NCI-H2171 (cell line): ENCODE data around the gene PER3.

ENCODE experiments used
- DNase-seq: peaks from one replicate; lab custom pipeline; 2025; lab: John Stamatoyannopoulos, UW

PER3 gene

DNA sequence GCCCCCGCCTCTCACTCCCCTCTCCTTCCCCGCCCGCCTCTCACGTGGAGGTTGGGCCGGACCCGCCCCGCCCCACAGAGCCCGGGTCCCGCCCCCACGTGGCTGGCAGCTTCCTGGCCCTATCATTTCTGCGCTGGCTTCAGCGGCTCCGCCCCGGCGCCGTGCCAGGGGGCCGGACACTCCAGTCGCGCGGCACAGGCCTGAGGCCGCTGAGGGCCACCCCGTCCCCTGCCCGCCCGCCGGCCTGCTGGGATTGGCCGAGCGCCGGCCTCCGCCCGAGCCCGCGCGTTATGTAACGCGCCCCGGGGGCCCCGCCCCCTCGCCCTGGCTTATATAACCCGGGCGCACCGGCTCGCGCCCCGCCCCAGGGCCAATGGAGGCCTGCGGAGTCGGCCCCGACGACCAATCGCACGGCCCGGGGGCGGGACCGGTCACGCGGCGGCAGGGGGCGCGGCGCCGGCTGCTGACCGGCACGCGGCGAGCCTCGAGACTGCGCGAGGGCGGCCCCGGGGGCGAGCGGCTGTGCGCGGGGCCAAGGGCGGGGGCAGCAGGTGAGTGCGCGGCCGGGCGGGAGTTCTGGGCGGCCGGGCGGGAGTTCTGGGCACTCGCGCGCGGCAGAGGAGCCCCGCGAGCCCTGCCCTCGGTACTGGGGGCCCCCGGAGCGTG, at the start of gene PER3:
PER3 (plus strand) TSS at position 466 of the 666 bp plus-strand sequence. CDS start 587 bp downstream, outside the sequence.
- peak; percentile 93 for DNase-seq

DNA sequence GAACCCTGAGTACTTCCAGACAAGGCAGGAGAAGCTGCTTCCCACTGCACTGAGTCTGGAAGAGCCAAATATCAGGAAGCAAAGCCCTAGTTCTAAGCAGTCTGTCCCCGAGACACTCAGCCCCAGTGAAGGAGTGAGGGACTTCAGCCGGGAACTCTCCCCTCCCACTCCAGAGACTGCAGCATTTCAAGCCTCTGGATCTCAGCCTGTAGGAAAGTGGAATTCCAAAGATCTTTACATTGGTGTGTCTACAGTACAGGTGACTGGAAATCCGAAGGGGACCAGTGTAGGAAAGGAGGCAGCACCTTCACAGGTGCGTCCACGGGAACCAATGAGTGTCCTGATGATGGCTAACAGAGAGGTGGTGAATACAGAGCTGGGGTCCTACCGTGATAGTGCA, 46.0 kb upstream of the PER3 start:
- DNase-seq = no peak

GRCh38 chr1:7743346-7743745, 40.7 kb upstream of the PER3 start:
- DNase-seq = no peak

GRCh38 chr1:7744882-7745281, 39.2 kb upstream of the PER3 start:
- no peak for DNase-seq

GRCh38 chr1:7745783-7746182, 38.3 kb upstream of the PER3 start:
- no peak for DNase-seq

DNA sequence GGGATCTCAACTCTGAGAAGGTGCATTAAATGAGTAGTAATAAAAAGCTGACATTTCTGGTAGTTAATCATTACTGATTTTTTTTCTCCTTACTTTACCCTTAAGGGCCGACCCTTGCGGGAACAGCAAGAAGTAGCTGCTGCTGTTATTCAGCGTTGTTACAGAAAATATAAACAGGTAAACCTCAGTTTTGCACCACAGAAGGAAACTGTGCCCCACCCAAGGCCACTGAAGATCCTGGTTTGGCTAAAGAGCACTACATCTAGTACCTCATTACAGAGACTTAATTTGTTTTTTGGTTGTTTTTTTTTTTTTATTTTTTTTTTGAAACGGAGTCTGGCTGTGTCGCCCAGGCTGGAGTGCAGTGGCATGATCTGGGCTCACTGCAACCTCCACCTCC, 36.5 kb upstream of the PER3 start:
- no peak for DNase-seq

GRCh38 chr1:7749126-7749525, 35.0 kb upstream of the PER3 start:
- no peak for DNase-seq

DNA sequence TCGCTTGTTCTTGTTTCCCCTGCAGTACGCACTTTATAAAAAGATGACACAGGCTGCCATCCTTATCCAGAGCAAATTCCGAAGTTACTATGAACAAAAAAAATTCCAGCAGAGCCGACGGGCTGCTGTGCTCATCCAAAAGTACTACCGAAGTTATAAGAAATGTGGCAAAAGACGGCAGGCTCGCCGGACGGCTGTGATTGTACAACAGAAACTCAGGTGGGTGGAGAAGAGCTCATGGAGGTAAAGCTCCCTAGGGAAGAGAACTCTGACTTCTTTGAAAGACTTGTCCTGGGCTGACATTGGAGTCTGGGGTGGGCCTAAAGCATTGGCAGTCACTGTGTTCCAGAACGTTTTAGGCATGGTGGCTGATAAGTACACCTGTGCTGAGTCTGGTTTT, 32.9 kb upstream of the PER3 start:
- DNase-seq = no peak

DNA sequence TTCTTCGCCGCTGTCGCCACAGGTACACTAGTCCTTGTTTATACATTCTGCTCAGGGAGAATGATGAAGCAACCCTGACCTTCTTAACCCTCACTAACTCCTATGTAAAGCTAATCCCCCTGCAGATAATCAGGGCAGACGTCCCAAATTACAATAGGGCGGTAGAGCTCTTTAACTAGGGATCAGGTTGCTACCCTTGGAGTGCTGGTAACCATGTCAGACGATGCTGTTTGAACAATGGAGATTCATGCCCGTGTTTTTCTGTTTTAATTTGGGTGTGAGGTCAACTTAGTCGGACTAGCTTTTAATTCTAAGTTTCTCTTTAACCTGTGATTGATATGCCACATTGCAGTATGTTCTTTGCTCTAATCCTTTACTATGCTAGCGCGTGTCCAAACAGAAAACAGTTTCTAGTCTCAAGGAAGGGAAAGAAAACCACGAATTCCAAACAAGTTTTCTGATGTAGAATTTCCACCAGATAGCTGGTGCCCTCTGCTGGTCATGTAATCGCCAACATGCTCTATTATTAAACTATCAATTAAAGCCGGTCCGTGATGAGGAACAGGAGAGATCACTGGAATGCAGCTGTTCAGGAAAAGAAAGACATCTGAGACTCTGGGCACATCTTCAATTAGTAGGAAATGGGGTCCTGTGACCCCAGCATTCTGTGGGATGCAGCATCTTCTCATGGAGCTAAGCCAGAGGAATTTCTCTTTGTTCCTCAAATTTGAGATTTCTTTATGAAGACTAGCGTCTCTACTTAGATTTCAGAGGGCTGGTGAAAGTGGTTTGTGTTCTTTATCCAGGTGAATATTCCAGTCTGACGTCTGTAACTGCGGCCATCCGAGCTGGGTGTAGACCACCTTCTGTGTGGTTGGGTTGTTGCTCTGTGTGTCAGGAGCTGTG, 31.3 kb upstream of the PER3 start:
- DNase-seq = peak; percentile 42

DNA sequence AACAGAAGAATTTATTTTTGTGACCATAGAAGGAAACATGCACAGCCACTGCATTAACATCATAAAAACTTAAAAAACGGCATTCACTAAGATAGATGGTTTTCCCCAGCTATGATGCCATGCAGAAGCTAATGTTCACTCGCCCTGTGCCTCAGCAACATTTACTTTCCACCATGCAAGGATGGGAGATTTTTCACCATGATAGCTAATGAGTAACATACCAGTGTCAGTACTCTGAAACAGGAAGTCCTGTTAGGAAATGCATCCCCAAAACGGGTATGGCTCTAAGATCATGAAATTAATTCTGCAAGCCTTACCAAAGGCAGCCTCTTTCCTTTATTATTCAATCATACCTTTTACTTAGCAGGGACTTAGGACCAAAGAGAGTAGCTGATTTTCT, 30.4 kb upstream of the PER3 start:
- no peak for DNase-seq

- DNase-seq = no peak
These were observed 29.9 kb upstream of the PER3 start for GRCh38 chr1:7754234-7754633.

DNA sequence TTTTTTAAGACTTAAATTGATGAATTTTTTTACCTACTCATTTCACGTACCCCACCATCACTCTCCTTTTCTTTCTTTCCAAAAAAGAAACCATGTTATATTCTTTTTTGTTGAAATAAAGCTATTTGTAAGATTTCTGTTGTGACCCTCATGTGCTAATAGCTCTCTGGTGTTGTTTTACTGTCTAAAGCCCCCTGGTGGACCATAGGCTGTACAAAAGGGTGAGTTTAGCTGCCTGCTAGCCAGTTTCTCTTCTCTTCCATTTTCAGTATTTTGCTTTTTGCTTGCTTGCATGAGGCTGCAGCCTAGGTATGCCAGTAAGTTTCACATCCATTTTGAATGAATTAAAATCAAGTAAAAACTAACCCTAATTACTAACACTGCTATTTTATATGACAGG, 28.6 kb upstream of the PER3 start:
- no peak for DNase-seq

- no peak for DNase-seq
These were observed 23.8 kb upstream of the PER3 start for GRCh38 chr1:7760245-7760644.

DNA sequence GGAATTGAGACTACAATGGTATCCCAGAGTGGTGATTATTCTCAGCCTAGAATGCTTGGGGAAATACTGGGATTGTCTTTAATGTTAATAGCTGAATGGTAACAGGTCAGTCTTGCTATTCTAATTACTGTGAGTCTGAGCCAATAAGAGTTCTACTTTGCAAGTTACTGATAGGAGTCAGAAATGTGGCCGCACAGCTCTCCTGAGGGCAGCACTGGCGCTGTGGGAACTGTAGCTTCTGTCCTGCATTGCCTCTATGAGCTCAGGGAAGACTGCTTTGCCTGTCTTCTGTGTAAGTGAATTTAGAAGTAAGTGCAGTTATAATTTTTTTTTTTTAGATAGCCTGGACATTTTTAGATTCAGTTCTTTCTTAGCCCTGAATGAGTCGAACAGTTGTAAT, 23.0 kb upstream of the PER3 start:
- DNase-seq = no peak

DNA sequence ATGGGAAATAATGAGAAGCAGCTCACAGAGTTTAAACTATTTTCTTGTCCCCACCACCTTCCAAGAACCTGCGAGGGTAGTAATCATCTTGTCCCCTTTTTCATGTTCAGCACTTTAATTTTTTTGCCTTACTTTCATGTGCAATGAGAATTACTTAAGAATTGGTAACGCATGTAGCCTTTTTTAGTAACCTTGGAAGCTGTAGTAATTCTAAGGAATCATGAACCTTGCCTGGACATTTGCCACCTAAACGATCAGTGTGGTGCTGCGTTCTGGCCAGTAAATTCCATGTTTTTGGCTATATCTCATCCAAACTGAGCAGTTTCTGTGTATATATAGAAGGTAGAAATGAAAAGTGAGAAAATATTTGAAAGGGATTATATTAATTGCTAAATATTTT, 16.9 kb upstream of the PER3 start:
- DNase-seq = no peak

GRCh38 chr1:7768583-7768982, 15.5 kb upstream of the PER3 start:
- DNase-seq = peak; percentile 2

GRCh38 chr1:7769673-7770412, 14.2 kb upstream of the PER3 start:
- DNase-seq = no peak

GRCh38 chr1:7770669-7770996, 13.5 kb upstream of the PER3 start:
- peak; percentile 31 for DNase-seq

GRCh38 chr1:7770997-7771822, 12.9 kb upstream of the PER3 start, which contains the start of gene VAMP3:
TSS of gene VAMP3 (plus strand) at chr1:7771296. CDS start at chr1:7771384, 88 bp downstream.
- peak; percentile 68 for DNase-seq

GRCh38 chr1:7771823-7772299, 12.2 kb upstream of the PER3 start:
- DNase-seq = no peak

- DNase-seq = no peak
These were observed 6.5 kb upstream of the PER3 start for GRCh38 chr1:7777591-7777990.
